ENCODE data around the gene USP5. TPM values are rescaled to one million over a fixed set of nuclear protein-coding genes. Genes with fewer than 3 reads are reported as not detected.

The USP5 gene
- polyA plus RNA-seq, 1 experiment: 90.0 TPM

- H3K27me3 ChIP-seq (ENCODE audit: control insufficient read depth, insufficient read depth, low read length): no peaks in the 10 kb centered on the region
- no peak for DNase-seq (ENCODE audit: low read depth)
- POLR2A ChIA-PET: no interaction called here
- no peak overlapping the region for H3K4me3 ChIP-seq (ENCODE audit: low read depth, low read length)
- no peak for TF ChIP-seq CTCF (IDR thresholded peaks at IDR 0.05; ENCODE audit: insufficient read depth, low read depth, low read length)
- CTCF ChIA-PET: interaction anchor here (0.6 to 1.9 kb wide), 3 partner anchors 8 to 223 kb away, joined by 3 to 13 read pairs (median 4); partner anchors contain the start of gene SPSB2
- H3K36me3 ChIP-seq (ENCODE audit: control insufficient read depth, insufficient read depth, low read length): no peaks in the 10 kb centered on the region
Measured at GRCh38 chr12:6899427-6899826, 47.5 kb downstream of the USP5 start.

DNA sequence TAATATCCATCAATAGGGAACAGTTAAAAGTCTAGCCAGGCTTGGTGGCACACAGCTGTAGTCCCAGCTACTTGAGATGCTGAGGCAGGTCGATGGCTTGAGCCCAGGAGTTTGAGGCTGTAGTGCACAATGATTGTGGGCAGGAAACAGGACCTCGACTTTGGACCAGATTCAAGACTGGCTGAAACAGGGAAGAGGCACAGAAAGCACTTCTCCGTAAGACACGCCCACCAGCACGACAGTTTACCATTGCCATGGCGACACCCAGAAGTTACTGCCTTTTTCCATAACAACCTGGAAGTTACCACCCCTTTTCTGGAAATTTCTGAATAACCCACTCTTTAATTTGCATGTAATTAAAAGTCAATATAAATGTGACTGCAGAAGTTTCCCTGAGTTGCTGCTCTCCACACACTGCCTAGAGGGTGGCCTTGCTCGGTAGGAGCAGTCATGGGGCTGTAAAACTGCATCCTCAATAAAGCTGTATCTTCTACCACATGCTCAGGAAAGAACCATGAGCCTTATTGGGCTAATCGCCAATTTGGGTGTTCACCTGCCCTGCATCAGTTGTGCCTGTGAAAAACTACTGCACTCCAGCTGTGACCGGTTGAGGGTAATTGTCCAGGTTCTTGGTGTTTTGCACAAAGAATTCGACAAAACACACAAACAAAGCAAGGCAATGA lies 48.0 kb downstream of the USP5 start:
- Histone ChIP-seq H3K4me3 (ENCODE audit: low read depth, low read length) (no peak overlapping the region), H3K27me3 (ENCODE audit: control insufficient read depth, insufficient read depth, low read length) (no peaks in the 10 kb centered on the region), H3K36me3 (ENCODE audit: control insufficient read depth, insufficient read depth, low read length) (no peaks in the 10 kb centered on the region)
- TF ChIP-seq CTCF (IDR thresholded peaks at IDR 0.05; ENCODE audit: insufficient read depth, low read depth, low read length): no peak
- POLR2A ChIA-PET: no interaction called here
- CTCF ChIA-PET: interaction anchor here (0.9 to 1.9 kb wide), 3 partner anchors 9 to 27 kb away, joined by 3 to 13 read pairs (median 4); partner anchors contain the start of gene SPSB2
- DNase-seq (ENCODE audit: low read depth): no peak

- TF ChIP-seq CTCF (IDR thresholded peaks at IDR 0.05; ENCODE audit: insufficient read depth, low read depth, low read length): no peak
- ChIA-PET CTCF (interaction anchor here (0.8 to 1.9 kb wide), 3 partner anchors 11 to 30 kb away, joined by 3 to 10 read pairs (median 4); no protein-coding TSS in a partner anchor), POLR2A (interaction anchor here (0.7 kb wide), 1 partner anchor 20 kb away, joined by 3 read pairs; no protein-coding TSS in a partner anchor)
- Histone ChIP-seq H3K27me3 (ENCODE audit: control insufficient read depth, insufficient read depth, low read length) (no peaks in the 10 kb centered on the region), H3K36me3 (ENCODE audit: control insufficient read depth, insufficient read depth, low read length) (no peaks in the 10 kb centered on the region; the same call in 1 of the 2 replicates), H3K4me3 (ENCODE audit: low read depth, low read length) (no peak overlapping the region)
- DNase-seq (ENCODE audit: low read depth): no peak
Measured at GRCh38 chr12:6902448-6902847, 50.5 kb downstream of the USP5 start.

- CTCF ChIA-PET: no interaction called here
- H3K4me3 ChIP-seq (ENCODE audit: low read depth, low read length): no peak overlapping the region
- POLR2A ChIA-PET: interaction anchor here (0.6 kb wide), 1 partner anchor 31 kb away, joined by 7 read pairs; the partner anchor contains the start of gene SPSB2
- DNase-seq (ENCODE audit: low read depth): no peak
- no peak for TF ChIP-seq CTCF (IDR thresholded peaks at IDR 0.05; ENCODE audit: insufficient read depth, low read depth, low read length)
- H3K36me3 ChIP-seq (ENCODE audit: control insufficient read depth, insufficient read depth, low read length): no peaks in the 10 kb centered on the region; the same call in 1 of the 2 replicates
- no peaks in the 10 kb centered on the region for H3K27me3 ChIP-seq (ENCODE audit: control insufficient read depth, insufficient read depth, low read length)
Measured at GRCh38 chr12:6903722-6904121, 51.8 kb downstream of the USP5 start.

Measured in BJ (cell line).